GM12878 (cell line): ENCODE results near the gene WDR86. TPM values are rescaled to one million over a fixed set of nuclear protein-coding genes. Genes with fewer than 3 reads are reported as not detected.

Experiments used
- ATAC-seq: fragments of 200-7000 bp; cut with Tn5 transposase; 3 replicates; pipeline ENCODE4 v1.9.1; 2020; ENCODE audit warnings: mild to moderate bottlenecking, moderate library complexity
- BruUV-seq: library from RNA; stranded (reverse); fragments of 400-500 nt; replicated peaks from 2 replicates; lab custom pipeline; 2021; lab: Mats Ljungman, UMichigan
- CTCF ChIA-PET: fragments of 300-600 bp; sonication (Branson Sonifier 250); formaldehyde crosslinking; extraction: SDS; loops from one replicate; lab custom pipeline; 2021; ENCODE audit warnings: inconsistent platforms; lab: Yijun Ruan, JAX
- POLR2A ChIA-PET: fragments of 350-600 bp; formaldehyde crosslinking; extraction: SDS; loops from one replicate; lab custom pipeline; 2021; ENCODE audit warnings: inconsistent platforms; lab: Charles Lee
- RAD21 ChIA-PET: fragments of 300-600 bp; sonication (Branson Sonifier 250); formaldehyde crosslinking; loops from one replicate; lab custom pipeline; 2023; ENCODE audit warnings: antibody characterized with exemption; ENCODE audit not compliant: unreplicated experiment; lab: Charles Lee
- SMC1A ChIA-PET: fragments of 300-600 bp; sonication (Branson Sonifier 250); formaldehyde crosslinking; loops from one replicate; lab custom pipeline; 2023; ENCODE audit not compliant: unreplicated experiment, uncharacterized antibody; lab: Charles Lee
- DNase-seq: peaks from one replicate; pipeline ENCODE4 v3.0.0-alpha.2; 2011; ENCODE audit warnings: low read depth, low spot score
- FAIRE-seq: peaks from 3 replicates; lab custom pipeline; 2011; peaks lifted over from hg19 to GRCh38; lab: Jason Lieb, UNC
- H2AFZ ChIP-seq: 2 replicates; pipeline ENCODE4 v1.6.0; 2011; ENCODE audit warnings: low read depth, low read length, control low read depth; ENCODE audit not compliant: control insufficient read depth
- H3K27ac ChIP-seq: 2 replicates; pipeline ENCODE4 v1.5.1; 2011; ENCODE audit warnings: control low read depth; ENCODE audit not compliant: control insufficient read depth, insufficient read depth
- H3K27me3 ChIP-seq, 2 experiments: replicated peaks in 1 of 2; 2 replicates each; pipeline versions ENCODE4 v1.6.0 to v1.6.1; 2011; ENCODE audit warnings: low read length in 1 of 2; ENCODE audit not compliant: control insufficient read depth in 2 of 2, insufficient read depth in 2 of 2
- H3K36me3 ChIP-seq, 2 experiments: 2 replicates each; pipeline ENCODE4 v1.5.1; 2011; ENCODE audit warnings: low read length in 1 of 2; ENCODE audit not compliant: control insufficient read depth in 2 of 2, insufficient read depth in 2 of 2
- H3K4me1 ChIP-seq: 2 replicates; pipeline ENCODE4 v1.6.1; 2011; ENCODE audit warnings: mild to moderate bottlenecking, low read length, moderate library complexity, mixed read lengths; ENCODE audit not compliant: control insufficient read depth, insufficient read depth
- H3K4me2 ChIP-seq: 2 replicates; pipeline ENCODE4 v1.6.0; 2011; ENCODE audit warnings: control low read depth; ENCODE audit not compliant: control insufficient read depth, insufficient read depth
- H3K4me3 ChIP-seq: fragments of 200-600 bp; sonication (generic); 2 replicates; pipeline ENCODE4 v1.5.1; 2016
- H3K79me2 ChIP-seq: 2 replicates; pipeline ENCODE4 v1.6.0; 2011; ENCODE audit warnings: low read length; ENCODE audit not compliant: control insufficient read depth, insufficient read depth
- H3K9ac ChIP-seq: 2 replicates; pipeline ENCODE4 v1.8.0; 2011; ENCODE audit warnings: low read length, control low read depth, mixed read lengths; ENCODE audit not compliant: control insufficient read depth, insufficient read depth
- H3K9me3 ChIP-seq: replicated peaks from 3 replicates; pipeline ENCODE4 v1.5.1; 2011; ENCODE audit warnings: mild to moderate bottlenecking, low read length; ENCODE audit not compliant: control insufficient read depth, insufficient read depth
- H4K20me1 ChIP-seq: 2 replicates; pipeline ENCODE4 v1.6.0; 2011; ENCODE audit not compliant: control insufficient read depth, insufficient read depth
- ATF7 ChIP-seq: fragments of 450-650 bp; IDR thresholded peaks from 2 replicates; pipeline ENCODE4 v1.6.1; 2016; ENCODE audit warnings: low read depth, mild to moderate bottlenecking
- BCL3 ChIP-seq: IDR thresholded peaks from 2 replicates; pipeline ENCODE4 v1.6.1; 2011; ENCODE audit warnings: borderline replicate concordance, low read depth, mild to moderate bottlenecking, moderate library complexity, low read length; ENCODE audit not compliant: insufficient read depth, poor library complexity, severe bottlenecking
- CREM ChIP-seq: IDR thresholded peaks from 2 replicates; pipeline ENCODE4 v1.6.1; 2014; ENCODE audit warnings: antibody characterized with exemption, low read depth
- FOXM1 ChIP-seq: IDR thresholded peaks from 2 replicates; pipeline ENCODE4 v1.6.1; 2012; ENCODE audit warnings: low read depth, mild to moderate bottlenecking, inconsistent platforms, low read length, moderate library complexity
- HCFC1 ChIP-seq: fragments of 150-350 bp; IDR thresholded peaks from 2 replicates; pipeline ENCODE4 v1.6.1; 2014; ENCODE audit warnings: low read length
- IKZF2 ChIP-seq, 2 experiments: fragments of 450-650 bp; IDR thresholded peaks; 2 replicates each; pipeline ENCODE4 v1.6.1; 2017; ENCODE audit warnings: mild to moderate bottlenecking in 2 of 2, moderate library complexity in 2 of 2
- MEF2B ChIP-seq: fragments of 450-650 bp; IDR thresholded peaks from 2 replicates; pipeline ENCODE4 v1.6.1; 2018; ENCODE audit warnings: mild to moderate bottlenecking, moderate library complexity; ENCODE audit not compliant: partially characterized antibody, poor library complexity, severe bottlenecking
- MYC ChIP-seq: IDR thresholded peaks from 2 replicates; pipeline ENCODE4 v1.6.1; 2011; ENCODE audit warnings: mild to moderate bottlenecking, low read length, moderate library complexity, inconsistent platforms; ENCODE audit not compliant: insufficient read depth, insufficient replicate concordance, insufficient read length, severe bottlenecking
- PAX8 ChIP-seq: fragments of 450-650 bp; IDR thresholded peaks from 2 replicates; pipeline ENCODE4 v1.6.1; 2017; ENCODE audit warnings: mild to moderate bottlenecking, moderate library complexity
- PML ChIP-seq: IDR thresholded peaks from 2 replicates; pipeline ENCODE4 v1.6.1; 2012; ENCODE audit warnings: low read length, inconsistent platforms
- RELB ChIP-seq: fragments of 450-650 bp; IDR thresholded peaks from 2 replicates; pipeline ENCODE4 v1.6.1; 2017; ENCODE audit warnings: low read depth, mild to moderate bottlenecking, moderate library complexity
- SMARCA5 ChIP-seq: fragments of 450-650 bp; IDR thresholded peaks from 2 replicates; pipeline ENCODE4 v1.6.1; 2017; ENCODE audit warnings: mild to moderate bottlenecking
- TAF1 ChIP-seq: IDR thresholded peaks from 2 replicates; pipeline ENCODE4 v1.6.1; 2011; ENCODE audit warnings: mild to moderate bottlenecking, low read depth, low read length, borderline replicate concordance
- USF2 ChIP-seq: IDR thresholded peaks from 2 replicates; pipeline ENCODE4 v1.6.1; 2011; ENCODE audit warnings: low read depth, low read length, improper control_type of control experiment, borderline replicate concordance
- ZBTB40 ChIP-seq: fragments of 450-650 bp; IDR thresholded peaks from 2 replicates; pipeline ENCODE4 v1.6.1; 2016; ENCODE audit warnings: mild to moderate bottlenecking, moderate library complexity, borderline replicate concordance
- WGBS: methylation state at CpG from one replicate; pipeline ENCODE4 v1.1.6; 2016; ENCODE audit warnings: low lambda C conversion rate; ENCODE audit not compliant: insufficient replicate concordance, insufficient coverage; ENCODE audit errors: missing lambda C conversion rate; 5-methylcytosine and 5-hydroxymethylcytosine counted together
- in situ Hi-C: fragments of 300-500 bp; cut with MboI; formaldehyde crosslinking; loops from 9 replicates; pipeline ENCODE4 v1.14.3; 2018; ENCODE audit warnings: mixed read lengths
- intact Hi-C: fragments of 100-400 bp; cut with micrococcal nuclease; formaldehyde crosslinking; loops from one replicate; pipeline ENCODE4 v1.14.2; 2022; ENCODE audit not compliant: unreplicated experiment
- polyA plus RNA-seq, 11 experiments: library from polyadenylated mRNA; depleted of rRNA in 4 of 11; unstranded in 6 of 11; stranded (reverse) in 5 of 11; fragments of >200 nt; fragmentation: Nextera tagmentation in 4 of 11; fragmentation: Illumina TruSeq in 1 of 11; extraction: Ambion mirVana in 4 of 11; extraction: Trizol in 1 of 11; gene quantifications; 1 replicate in 1 of 11; 2 replicates in 10 of 11; pipeline versions ENCODE4 v1.2.1 to v1.2.3, GENCODE V29; 2011 to 2016; ENCODE audit warnings: inconsistent platforms in 2 of 11, missing spikeins in 2 of 11, low read depth in 1 of 11
- total RNA-seq, 4 experiments: library from RNA; depleted of rRNA in 3 of 4; stranded (reverse); fragments of >200 nt in 3 of 4; fragmentation: Illumina TruSeq in 1 of 4; extraction: Trizol in 1 of 4; gene quantifications; 2 replicates each; pipeline versions ENCODE4 v1.2.1 to v1.2.3, GENCODE V29; 2013 to 2021

The WDR86 gene
- total and polyA plus RNA-seq, 10 of the 15 experiments (the other 5 are each of a cell fraction or from before 2014, with no cell fraction given), result 0.05 to 0.19 (median 0.15) TPM; not detected in 7

GRCh38 chr7:151385626-151386300 is 24.1 kb downstream of the WDR86 start:
- no peak overlapping the region for H3K4me2 ChIP-seq
- CTCF ChIA-PET, result no interaction called here
- no peaks in the 10 kb centered on the region; the same call in 2 of the 3 replicates for H3K9me3 ChIP-seq
- intact Hi-C loops (no loop called here), in situ Hi-C loops (no loop called here)
- H3K27me3 ChIP-seq, result peaks cover 2 to 3% of the 10 kb centered on the region in 2 experiments; a peak in 3 of 4 replicates
- H3K9ac ChIP-seq, result no peak overlapping the region
- SMC1A ChIA-PET, result no interaction called here
- 59% methylated on average over 26 of the region's 26 CpGs for WGBS
- RAD21 ChIA-PET, result no interaction called here
- H3K4me1 ChIP-seq, result peaks cover 4% of the 10 kb centered on the region
- ATAC-seq (no peak), DNase-seq (no peak), FAIRE-seq (no peak)
- no peak overlapping the region for H3K4me3 ChIP-seq
- no peak overlapping the region for H3K27ac ChIP-seq
- POLR2A ChIA-PET, result no interaction called here
- no peaks in the 10 kb centered on the region for H3K36me3 ChIP-seq
- no TSS peak for BruUV-seq
- H2AFZ ChIP-seq, result no peak overlapping the region
- H3K79me2 ChIP-seq, result no peaks in the 10 kb centered on the region
- no peaks in the 10 kb centered on the region for H4K20me1 ChIP-seq
- TF ChIP-seq SMARCA5 (no peak), ZBTB40 (no peak), HCFC1 (no peak), MEF2B (no peak), RELB (no peak), USF2 (no peak), TAF1 (no peak), CREM (no peak), ATF7 (no peak), FOXM1 (no peak), PAX8 (no peak), MYC (no peak), IKZF2 (IDR thresholded peaks at IDR 0.05) (no peak), PML (no peak), BCL3 (no peak)
